Measurements from ENCODE around the gene BUB1B.

BUB1B gene

GRCh38 chr15:40255033-40255432 is 94.2 kb downstream of the BUB1B start:
- no peak for DNase-seq

- DNase-seq: no peak
These were observed 95.9 kb downstream of the BUB1B start for GRCh38 chr15:40256638-40257235.

- no peak for DNase-seq
These were observed 97.0 kb downstream of the BUB1B start for GRCh38 chr15:40257656-40258450.

- DNase-seq: no peak
These were observed 97.7 kb downstream of the BUB1B start for GRCh38 chr15:40258544-40258943.

- no peak for DNase-seq
These were observed 98.2 kb downstream of the BUB1B start for GRCh38 chr15:40259021-40259420.

- no peak for DNase-seq
These were observed 102.3 kb downstream of the BUB1B start for GRCh38 chr15:40263024-40263754.

GRCh38 chr15:40264321-40265153 is 103.7 kb downstream of the BUB1B start:
- DNase-seq: no peak

- no peak for DNase-seq
These were observed 104.5 kb downstream of the BUB1B start for GRCh38 chr15:40265355-40265754.

GRCh38 chr15:40265875-40266274 is 105.0 kb downstream of the BUB1B start:
- no peak for DNase-seq

GRCh38 chr15:40266828-40267304 is 106.0 kb downstream of the BUB1B start:
- DNase-seq: no peak

GRCh38 chr15:40267670-40268069 is 106.8 kb downstream of the BUB1B start:
- no peak for DNase-seq

- DNase-seq: no peak
These were observed 108.7 kb downstream of the BUB1B start for GRCh38 chr15:40269604-40270003.

GRCh38 chr15:40270246-40270995 is 109.6 kb downstream of the BUB1B start:
- peak; percentile 67 for DNase-seq

Data from central memory CD4-positive, alpha-beta T cell (primary cell).